ENCODE measurements around the gene MGAT4A. TPM values are rescaled to one million over a fixed set of nuclear protein-coding genes. Genes with fewer than 3 reads are reported as not detected.

The MGAT4A gene
- total RNA-seq, 4 donors from 2014 or later: 52.8 to 243 (median 175) TPM

- Histone ChIP-seq H3K4me3 (no peak overlapping the region), H3K9me3 (no peaks in the 10 kb centered on the region), H3K36me3 (peaks cover 0 to 24% (median 0%) of the 10 kb centered on the region in 3 donors), H3K27me3 (no peaks in the 10 kb centered on the region), H3K4me1 (no peaks in the 10 kb centered on the region), H3K27ac (no peak overlapping the region)
- no peak for DNase-seq
- TF ChIP-seq, protein P1, sequence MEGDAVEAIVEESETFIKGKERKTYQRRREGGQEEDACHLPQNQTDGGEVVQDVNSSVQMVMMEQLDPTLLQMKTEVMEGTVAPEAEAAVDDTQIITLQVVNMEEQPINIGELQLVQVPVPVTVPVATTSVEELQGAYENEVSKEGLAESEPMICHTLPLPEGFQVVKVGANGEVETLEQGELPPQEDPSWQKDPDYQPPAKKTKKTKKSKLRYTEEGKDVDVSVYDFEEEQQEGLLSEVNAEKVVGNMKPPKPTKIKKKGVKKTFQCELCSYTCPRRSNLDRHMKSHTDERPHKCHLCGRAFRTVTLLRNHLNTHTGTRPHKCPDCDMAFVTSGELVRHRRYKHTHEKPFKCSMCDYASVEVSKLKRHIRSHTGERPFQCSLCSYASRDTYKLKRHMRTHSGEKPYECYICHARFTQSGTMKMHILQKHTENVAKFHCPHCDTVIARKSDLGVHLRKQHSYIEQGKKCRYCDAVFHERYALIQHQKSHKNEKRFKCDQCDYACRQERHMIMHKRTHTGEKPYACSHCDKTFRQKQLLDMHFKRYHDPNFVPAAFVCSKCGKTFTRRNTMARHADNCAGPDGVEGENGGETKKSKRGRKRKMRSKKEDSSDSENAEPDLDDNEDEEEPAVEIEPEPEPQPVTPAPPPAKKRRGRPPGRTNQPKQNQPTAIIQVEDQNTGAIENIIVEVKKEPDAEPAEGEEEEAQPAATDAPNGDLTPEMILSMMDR (IDR thresholded peaks at IDR 0.05): no peak
- TF ChIP-seq POLR2A (IDR thresholded peaks at IDR 0.05): no peak
Measured at GRCh38 chr2:98586551-98587140, 144.3 kb downstream of the MGAT4A start.

- no peaks in the 10 kb centered on the region for H3K27me3 ChIP-seq
- TF ChIP-seq, protein P1 (IDR thresholded peaks at IDR 0.05): no peak
- TF ChIP-seq POLR2A (IDR thresholded peaks at IDR 0.05): no peak
- no peak overlapping the region for H3K27ac ChIP-seq
- DNase-seq: no peak
- no peaks in the 10 kb centered on the region for H3K4me1 ChIP-seq
- no peaks in the 10 kb centered on the region for H3K9me3 ChIP-seq
- H3K36me3 ChIP-seq: peaks cover 0 to 27% (median 0%) of the 10 kb centered on the region in 3 donors
- no peak overlapping the region for H3K4me3 ChIP-seq
Measured at GRCh38 chr2:98585386-98585785, 145.5 kb downstream of the MGAT4A start.

DNA sequence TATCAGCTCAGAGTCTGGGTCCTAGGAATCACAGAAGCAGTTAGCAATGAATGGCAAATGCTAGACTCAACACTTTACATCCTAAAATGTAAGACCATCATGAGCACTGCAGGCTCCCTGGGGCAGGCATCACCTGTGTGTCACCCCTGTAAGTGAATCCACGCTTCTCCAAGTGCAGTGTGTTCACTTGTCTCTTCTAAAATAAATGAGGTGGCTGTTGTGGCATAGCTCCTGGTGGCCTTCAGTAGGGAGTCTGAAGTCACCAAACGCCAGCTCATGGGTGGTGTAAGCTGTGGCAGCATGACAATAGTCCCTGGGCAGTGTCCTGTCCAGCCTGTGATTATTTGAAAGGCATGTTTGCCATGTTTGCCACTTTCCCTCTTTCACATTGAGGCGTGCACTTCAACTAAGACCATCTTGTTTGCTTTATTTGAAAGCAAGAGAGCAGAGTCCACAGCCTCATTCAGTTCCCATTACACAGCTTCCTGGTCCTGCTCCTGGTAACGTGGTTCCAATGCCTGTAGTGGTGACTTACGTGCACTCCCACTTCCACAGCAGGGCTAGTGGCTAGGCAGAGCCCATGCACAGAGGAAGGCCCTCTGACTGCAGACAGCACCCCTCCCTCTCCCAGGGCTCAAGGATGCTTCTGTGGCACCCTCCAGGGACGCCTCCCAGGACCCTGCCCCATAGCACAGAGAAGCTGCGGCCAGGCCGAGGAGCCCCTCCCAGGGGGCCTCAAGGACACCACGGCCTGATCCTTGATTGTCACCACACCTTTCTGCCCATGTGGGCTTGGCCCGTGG, 146.9 kb downstream of the MGAT4A start:
- no peak overlapping the region for H3K4me3 ChIP-seq
- peaks cover 0 to 39% (median 0%) of the 10 kb centered on the region in 3 donors for H3K36me3 ChIP-seq
- TF ChIP-seq POLR2A (IDR thresholded peaks at IDR 0.05): no peak
- TF ChIP-seq, protein P1 (IDR thresholded peaks at IDR 0.05): no peak
- no peak for DNase-seq
- H3K27ac ChIP-seq: no peak overlapping the region
- H3K9me3 ChIP-seq: no peaks in the 10 kb centered on the region
- H3K4me1 ChIP-seq: no peaks in the 10 kb centered on the region
- no peaks in the 10 kb centered on the region for H3K27me3 ChIP-seq

GRCh38 chr2:98583276-98583675, 147.7 kb downstream of the MGAT4A start:
- Histone ChIP-seq H3K9me3 (no peaks in the 10 kb centered on the region), H3K27ac (no peak overlapping the region), H3K4me3 (no peak overlapping the region), H3K27me3 (no peaks in the 10 kb centered on the region), H3K36me3 (peaks cover 0 to 47% (median 0%) of the 10 kb centered on the region in 3 donors), H3K4me1 (no peaks in the 10 kb centered on the region)
- DNase-seq: peak in 1 of 3 donors; percentile 7
- TF ChIP-seq POLR2A (IDR thresholded peaks at IDR 0.05): no peak

DNA sequence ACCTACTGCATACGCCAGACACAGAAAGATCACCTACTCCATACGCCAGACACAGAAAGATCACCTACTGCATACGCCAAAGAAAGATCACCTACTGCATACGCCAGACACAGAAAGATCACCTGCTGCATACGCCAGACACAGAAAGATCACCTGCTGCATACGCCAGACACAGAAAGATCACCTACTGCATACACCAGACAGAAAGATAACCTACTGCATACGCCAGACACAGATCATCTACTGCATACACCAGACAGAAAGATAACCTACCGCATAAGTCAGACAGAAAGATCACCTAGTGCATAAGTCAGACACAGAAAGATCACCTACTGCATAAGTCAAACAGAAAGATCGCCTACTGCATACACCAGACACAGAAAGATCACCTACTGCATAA, 148.4 kb downstream of the MGAT4A start:
- H3K27ac ChIP-seq: no peak overlapping the region
- TF ChIP-seq, protein P1 (IDR thresholded peaks at IDR 0.05): no peak
- TF ChIP-seq POLR2A (IDR thresholded peaks at IDR 0.05): no peak
- H3K36me3 ChIP-seq: peaks cover 0 to 53% (median 0%) of the 10 kb centered on the region in 3 donors
- no peak for DNase-seq
- H3K27me3 ChIP-seq: no peaks in the 10 kb centered on the region
- no peak overlapping the region for H3K4me3 ChIP-seq
- H3K9me3 ChIP-seq: no peaks in the 10 kb centered on the region
- no peaks in the 10 kb centered on the region for H3K4me1 ChIP-seq

GRCh38 chr2:98580656-98581284, 150.2 kb downstream of the MGAT4A start:
- Histone ChIP-seq H3K27me3 (no peaks in the 10 kb centered on the region), H3K36me3 (peaks cover 0 to 66% (median 0%) of the 10 kb centered on the region in 3 donors), H3K4me1 (no peaks in the 10 kb centered on the region), H3K4me3 (no peak overlapping the region), H3K9me3 (no peaks in the 10 kb centered on the region), H3K27ac (no peak overlapping the region)
- DNase-seq: no peak
- TF ChIP-seq, protein P1 (IDR thresholded peaks at IDR 0.05): no peak
- no peak for TF ChIP-seq POLR2A (IDR thresholded peaks at IDR 0.05)
